ENCODE data around the gene C13orf46.

DNA sequence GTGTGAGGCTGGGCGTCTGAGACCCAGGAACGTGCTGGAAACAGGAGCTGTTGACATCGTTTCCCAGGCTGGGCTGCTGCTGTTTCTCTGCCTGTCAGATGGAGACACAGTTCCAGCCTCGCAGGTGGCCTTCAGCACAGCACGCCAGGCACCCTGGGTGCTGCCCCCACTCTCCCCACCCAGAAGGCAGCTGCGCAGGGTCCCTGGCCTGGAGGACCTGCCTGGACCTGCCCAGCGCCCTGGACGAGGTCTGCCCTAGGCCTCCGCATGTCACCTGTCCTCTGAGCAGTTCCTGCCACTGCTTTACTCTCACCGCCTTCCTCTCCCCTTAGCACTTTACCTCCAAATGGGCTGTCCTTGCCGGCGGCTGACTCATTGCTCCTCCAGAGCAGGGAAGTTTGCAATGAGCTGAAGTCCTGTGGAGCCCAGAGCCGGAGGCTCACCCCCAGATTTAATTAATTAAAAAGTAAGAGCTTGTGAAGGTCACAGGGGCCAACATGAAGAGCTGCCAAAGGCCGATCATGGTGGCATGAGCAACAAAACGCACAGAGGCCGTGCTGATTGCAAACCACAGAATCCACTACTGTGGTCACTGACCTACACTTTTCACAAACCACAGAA is 32.2 kb downstream of the C13orf46 start:
- TF ChIP-seq, protein P1, sequence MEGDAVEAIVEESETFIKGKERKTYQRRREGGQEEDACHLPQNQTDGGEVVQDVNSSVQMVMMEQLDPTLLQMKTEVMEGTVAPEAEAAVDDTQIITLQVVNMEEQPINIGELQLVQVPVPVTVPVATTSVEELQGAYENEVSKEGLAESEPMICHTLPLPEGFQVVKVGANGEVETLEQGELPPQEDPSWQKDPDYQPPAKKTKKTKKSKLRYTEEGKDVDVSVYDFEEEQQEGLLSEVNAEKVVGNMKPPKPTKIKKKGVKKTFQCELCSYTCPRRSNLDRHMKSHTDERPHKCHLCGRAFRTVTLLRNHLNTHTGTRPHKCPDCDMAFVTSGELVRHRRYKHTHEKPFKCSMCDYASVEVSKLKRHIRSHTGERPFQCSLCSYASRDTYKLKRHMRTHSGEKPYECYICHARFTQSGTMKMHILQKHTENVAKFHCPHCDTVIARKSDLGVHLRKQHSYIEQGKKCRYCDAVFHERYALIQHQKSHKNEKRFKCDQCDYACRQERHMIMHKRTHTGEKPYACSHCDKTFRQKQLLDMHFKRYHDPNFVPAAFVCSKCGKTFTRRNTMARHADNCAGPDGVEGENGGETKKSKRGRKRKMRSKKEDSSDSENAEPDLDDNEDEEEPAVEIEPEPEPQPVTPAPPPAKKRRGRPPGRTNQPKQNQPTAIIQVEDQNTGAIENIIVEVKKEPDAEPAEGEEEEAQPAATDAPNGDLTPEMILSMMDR (IDR thresholded peaks at IDR 0.05), result no peak
- no peak for TF ChIP-seq POLR2A (IDR thresholded peaks at IDR 0.05)
